ENCODE data around the gene ATP9A.

DNA sequence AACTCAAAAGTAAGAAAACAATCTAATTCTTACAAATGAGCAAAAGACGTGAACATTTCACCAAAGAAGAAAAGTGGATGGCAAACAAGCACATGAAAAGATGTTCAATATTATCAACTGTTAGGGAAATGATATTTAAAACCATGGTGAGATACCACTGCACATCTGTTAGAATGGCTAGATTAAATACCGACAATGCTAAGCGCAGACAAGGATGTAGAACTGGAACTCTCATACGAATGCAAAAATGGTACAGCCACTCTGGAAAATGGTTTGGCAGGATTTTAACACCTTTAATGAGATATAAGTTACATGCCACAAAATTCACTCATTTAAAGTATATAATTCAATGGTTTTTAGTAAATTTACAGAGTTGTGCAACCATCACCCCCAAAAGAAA lies 181.0 kb downstream of the ATP9A start:
- TF ChIP-seq CTCF (IDR thresholded peaks at IDR 0.05) (no peak), POLR2A (IDR thresholded peaks at IDR 0.05) (no peak), EP300 (IDR thresholded peaks at IDR 0.05) (no peak)
